Fibroblast of lung (primary cell): ENCODE data around the gene HOXB7.

Experiments
- EZH2 ChIP-seq: IDR thresholded peaks from 2 replicates; pipeline ENCODE4 v1.5.1; 2012; ENCODE audit warnings: low read length, control low read depth, mild to moderate bottlenecking; ENCODE audit errors: missing control alignments
- TF ChIP-seq, protein P1 (sequence below), 2 donors: IDR thresholded peaks in 1 of 2; conservative IDR thresholded peaks in 1 of 2; 1 replicate in 1 of 2; 2 replicates in 1 of 2; pipeline ENCODE4 v1.5.1; 2011 to 2012; ENCODE audit warnings: low read length in 2 of 2, control low read depth in 1 of 2, inconsistent platforms in 1 of 2, low read depth in 1 of 2, mild to moderate bottlenecking in 1 of 2

DNA sequence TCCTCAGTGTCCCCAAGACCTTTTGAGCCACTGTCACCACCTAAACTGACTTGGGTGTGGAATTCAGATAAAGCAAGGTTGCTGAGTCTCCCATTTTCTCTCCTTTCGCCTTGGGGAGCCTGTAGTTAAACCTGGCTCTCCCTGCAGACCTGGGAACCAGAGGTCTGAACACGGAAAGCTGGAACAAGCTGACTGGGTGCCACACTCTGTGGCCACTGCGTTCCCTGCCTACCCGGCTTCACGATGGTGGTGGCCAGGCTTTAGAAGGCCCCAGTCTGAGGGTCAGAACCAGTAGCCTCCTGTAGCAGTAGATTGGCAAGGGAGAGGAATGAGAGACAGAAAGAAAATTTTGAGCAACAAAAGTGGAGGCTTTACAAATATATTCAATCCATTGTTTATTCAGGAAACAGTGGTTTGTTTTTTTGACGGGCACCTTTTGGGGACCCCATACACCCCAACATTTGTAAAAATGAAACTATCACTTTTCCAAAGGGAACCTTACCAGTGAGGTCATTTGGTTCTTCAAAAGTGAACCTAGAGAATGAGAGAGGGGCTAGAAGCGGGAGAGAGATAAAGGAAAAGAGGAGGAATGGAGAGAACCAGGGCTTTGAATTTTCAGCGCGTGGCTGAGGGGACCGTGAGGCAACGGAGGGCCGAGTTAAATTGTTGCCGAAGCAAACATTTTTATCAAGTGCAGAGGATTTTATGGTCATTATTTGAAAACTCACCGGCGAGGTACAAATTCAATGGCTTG is 6.1 kb upstream of the HOXB7 start:
- TF ChIP-seq, protein P1, sequence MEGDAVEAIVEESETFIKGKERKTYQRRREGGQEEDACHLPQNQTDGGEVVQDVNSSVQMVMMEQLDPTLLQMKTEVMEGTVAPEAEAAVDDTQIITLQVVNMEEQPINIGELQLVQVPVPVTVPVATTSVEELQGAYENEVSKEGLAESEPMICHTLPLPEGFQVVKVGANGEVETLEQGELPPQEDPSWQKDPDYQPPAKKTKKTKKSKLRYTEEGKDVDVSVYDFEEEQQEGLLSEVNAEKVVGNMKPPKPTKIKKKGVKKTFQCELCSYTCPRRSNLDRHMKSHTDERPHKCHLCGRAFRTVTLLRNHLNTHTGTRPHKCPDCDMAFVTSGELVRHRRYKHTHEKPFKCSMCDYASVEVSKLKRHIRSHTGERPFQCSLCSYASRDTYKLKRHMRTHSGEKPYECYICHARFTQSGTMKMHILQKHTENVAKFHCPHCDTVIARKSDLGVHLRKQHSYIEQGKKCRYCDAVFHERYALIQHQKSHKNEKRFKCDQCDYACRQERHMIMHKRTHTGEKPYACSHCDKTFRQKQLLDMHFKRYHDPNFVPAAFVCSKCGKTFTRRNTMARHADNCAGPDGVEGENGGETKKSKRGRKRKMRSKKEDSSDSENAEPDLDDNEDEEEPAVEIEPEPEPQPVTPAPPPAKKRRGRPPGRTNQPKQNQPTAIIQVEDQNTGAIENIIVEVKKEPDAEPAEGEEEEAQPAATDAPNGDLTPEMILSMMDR (conservative IDR thresholded peaks at IDR 0.05 in 1 of 2, IDR thresholded peaks at IDR 0.05 in 1 of 2; ENCODE audit: low read depth in 1 of 2, low read length in 2 of 2): no peak
- no peak for TF ChIP-seq EZH2
